AG10803 (cell line): Measurements from ENCODE around the gene CCDC28A.

Source experiments
- DNase-seq: peaks from one replicate; pipeline ENCODE4 v3.0.0; 2010; ENCODE audit warnings: low read depth
- H3K4me3 ChIP-seq: 2 replicates; pipeline ENCODE4 v1.5.1; 2011; ENCODE audit warnings: mild to moderate bottlenecking, low read length, control low read depth
- CTCF ChIP-seq: conservative IDR thresholded peaks from 2 replicates; pipeline ENCODE4 v1.5.1; 2011; ENCODE audit warnings: mild to moderate bottlenecking, low read length, control low read depth, inconsistent platforms

Gene CCDC28A

GRCh38 chr6:138795809-138796603, 22.4 kb downstream of the CCDC28A start, which contains the start of gene ECT2L:
TSS of gene ECT2L (plus strand) at chr6:138796087. CDS start at chr6:138813275, 17,188 bp downstream.
- peak within 1 kb of the TSS; percentile 44 for H3K4me3 ChIP-seq
- peak; percentile 43 for DNase-seq
- no peak for TF ChIP-seq CTCF

GRCh38 chr6:138796771-138797170, 23.2 kb downstream of the CCDC28A start:
- H3K4me3 ChIP-seq = no peak overlapping the region
- TF ChIP-seq CTCF = no peak
- no peak for DNase-seq

- no peak for DNase-seq
- H3K4me3 ChIP-seq = no peak overlapping the region
- TF ChIP-seq CTCF = no peak
Observed at GRCh38 chr6:138797806-138798446, 24.4 kb downstream of the CCDC28A start.

- no peak for TF ChIP-seq CTCF
- no peak for DNase-seq
- H3K4me3 ChIP-seq = no peak overlapping the region
Observed at GRCh38 chr6:138800377-138801150, 27.0 kb downstream of the CCDC28A start.

- DNase-seq = no peak
- TF ChIP-seq CTCF = no peak
- H3K4me3 ChIP-seq = no peak overlapping the region
Observed at GRCh38 chr6:138803331-138803730, 29.8 kb downstream of the CCDC28A start.

- peak; percentile 52 for DNase-seq
- no peak overlapping the region for H3K4me3 ChIP-seq
- no peak for TF ChIP-seq CTCF
Observed at GRCh38 chr6:138803861-138804260, 30.3 kb downstream of the CCDC28A start.
